NAMALWA (cell line): ENCODE results near the gene ACOT7.

Experiments used
- DNase-seq: peaks from one replicate; pipeline ENCODE4 v3.0.0-alpha.2; 2015; ENCODE audit warnings: low spot score

ACOT7 gene

DNA sequence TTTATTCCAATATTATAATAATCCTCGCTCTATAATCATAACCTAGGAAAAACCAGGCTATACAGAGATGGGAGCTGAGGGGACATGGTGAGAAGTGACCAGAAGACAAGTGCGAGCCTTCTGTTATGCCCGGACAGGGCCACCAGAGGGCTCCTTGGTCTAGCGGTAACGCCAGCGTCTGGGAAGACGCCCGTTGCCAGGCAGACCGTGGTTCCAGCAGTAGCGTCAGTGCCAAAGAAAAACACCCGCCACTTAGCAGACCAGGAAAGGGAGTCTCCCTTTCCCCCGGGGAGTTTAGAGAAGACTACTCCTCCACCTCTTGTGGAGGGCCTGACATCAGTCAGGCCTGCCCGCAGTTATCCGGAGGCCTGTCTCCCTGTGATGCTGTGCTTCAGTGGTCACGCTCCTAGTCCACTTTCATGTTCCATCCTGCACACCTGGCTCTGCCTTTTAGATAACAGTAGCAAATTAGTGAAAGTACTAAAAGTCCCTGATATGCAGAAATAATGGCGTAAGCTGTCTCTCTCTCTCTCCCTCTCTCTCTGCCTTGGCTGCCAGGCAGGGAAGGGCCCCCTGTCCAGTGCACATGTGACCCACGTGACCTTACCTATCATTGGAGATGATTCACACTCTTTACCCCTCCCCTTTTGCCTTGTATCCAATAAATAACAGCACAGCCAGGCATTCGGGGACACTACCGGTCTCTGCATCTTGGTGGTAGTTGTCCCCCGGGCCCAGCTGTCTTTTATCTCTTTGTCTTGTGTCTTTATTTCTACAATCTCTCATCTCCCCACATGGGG is 30.3 kb downstream of the ACOT7 start:
- DNase-seq, result peak; percentile 57

DNA sequence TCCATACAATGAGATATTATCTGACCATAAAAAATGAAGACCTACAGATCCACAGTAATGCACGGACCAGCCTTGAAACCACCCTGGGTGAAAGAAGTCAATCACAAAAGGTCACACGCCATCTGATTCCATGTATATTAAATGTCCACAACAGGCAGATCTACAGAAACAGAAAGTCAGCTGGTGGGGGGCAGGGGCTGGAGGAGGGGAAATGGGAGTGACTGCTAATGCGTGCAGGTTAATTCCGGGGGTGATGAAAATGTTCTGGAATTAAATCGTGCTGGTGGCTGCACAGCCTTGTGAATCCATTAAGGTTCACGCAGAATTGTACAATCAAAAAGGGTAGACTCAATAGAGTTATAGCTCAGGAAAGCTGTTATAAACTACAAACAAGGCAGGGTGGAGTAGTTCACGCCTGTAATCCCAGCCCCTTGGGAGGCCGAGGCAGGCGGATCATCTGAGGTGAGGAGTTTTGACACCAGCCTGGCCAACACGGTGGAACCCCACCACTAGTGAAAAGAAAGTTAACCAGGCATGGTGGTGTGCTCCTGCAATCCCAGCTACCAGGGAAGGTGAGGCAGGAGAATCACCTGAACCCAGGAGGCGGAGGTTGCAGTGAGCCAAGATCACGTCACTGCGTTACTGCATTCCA is 32.3 kb downstream of the ACOT7 start:
- no peak for DNase-seq

DNA sequence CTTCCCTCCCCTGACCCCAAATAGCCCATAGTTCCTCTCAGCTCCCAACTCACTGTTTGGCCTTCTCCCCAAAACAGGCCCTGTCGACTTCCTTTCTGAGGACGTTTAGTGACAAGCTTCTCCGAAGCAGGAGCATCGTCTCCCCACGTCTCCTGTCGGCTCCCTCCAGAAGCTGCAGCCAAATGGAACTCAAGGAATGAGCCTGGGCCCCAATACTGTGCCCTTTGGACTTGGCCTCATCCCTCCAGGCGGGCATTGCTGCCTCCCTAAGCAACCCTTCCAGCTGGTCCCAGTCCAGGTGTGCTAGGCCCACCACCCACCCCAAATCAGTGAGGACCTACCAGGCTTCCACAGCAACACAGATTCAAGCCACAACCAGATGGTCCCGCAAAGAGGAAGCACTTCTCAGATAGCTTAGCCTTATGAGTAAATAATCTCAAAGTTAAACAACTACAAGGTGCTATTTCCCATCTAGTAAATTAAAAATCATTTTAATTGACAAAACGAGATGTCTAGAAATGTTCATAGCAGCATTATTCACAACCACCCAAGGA is 33.0 kb downstream of the ACOT7 start:
- DNase-seq, result peak; percentile 45

DNA sequence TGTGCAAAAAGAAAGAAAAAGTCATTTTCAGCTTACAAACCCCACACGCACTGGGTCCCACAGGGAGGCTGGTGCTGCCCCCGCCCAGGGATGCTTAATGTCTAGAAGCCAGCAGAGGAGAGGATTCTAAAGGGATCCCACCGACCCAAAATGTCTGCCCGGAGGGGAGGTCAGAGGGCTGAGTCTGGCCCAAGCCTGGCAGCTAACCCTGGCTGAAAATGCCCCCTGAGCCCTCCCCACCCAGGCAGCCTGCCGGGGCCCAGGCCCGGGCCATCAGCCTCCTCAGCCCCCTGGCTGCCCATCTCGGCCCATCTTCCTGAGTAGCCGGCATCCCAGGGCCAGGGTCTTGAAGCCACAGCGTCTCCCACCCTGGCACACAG is 33.5 kb downstream of the ACOT7 start:
- no peak for DNase-seq

DNA sequence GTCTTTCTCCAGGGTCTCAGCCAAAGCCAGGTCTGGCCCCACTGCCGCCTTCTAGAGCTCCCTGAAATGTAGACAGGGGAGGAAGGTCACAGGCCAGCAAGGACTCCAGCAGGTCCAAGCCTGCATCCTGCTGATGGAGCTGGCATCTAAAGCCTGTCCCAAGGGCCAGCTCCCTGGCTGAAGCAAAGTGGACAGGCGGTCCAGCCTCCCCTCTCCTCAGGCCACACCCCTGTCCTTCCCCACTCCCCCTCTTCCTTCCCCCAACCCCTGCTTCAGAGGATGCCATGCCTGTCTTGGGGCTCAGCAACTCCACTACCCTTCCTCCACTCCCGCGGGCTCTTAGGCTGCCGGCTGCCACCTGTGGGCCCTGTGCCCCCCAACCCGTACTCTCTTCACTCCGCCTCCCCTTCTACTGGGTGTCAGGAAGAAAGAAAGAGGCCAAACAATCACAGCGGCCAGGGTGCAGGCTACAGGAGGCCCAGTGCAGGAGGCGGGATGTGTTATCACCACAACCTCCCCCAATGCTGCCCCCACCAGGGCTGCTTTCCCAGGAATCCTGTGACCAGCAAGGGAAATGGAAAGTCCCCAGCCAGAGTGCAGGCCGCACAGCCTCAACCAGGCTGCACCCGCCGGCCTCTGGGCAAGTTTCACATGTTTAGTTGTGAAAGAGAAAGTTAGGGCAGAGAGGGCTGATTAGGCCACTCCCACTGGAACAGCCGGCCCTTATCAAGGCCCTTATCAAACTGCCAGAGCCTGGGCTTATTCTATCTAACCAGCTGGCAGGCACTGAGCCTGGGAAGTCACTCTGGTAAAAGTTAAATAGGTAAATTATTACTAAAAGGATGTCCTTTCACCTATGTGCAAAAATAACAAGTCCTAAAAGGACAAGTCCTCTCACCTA is 34.1 kb downstream of the ACOT7 start:
- DNase-seq, result peak; percentile 79

DNA sequence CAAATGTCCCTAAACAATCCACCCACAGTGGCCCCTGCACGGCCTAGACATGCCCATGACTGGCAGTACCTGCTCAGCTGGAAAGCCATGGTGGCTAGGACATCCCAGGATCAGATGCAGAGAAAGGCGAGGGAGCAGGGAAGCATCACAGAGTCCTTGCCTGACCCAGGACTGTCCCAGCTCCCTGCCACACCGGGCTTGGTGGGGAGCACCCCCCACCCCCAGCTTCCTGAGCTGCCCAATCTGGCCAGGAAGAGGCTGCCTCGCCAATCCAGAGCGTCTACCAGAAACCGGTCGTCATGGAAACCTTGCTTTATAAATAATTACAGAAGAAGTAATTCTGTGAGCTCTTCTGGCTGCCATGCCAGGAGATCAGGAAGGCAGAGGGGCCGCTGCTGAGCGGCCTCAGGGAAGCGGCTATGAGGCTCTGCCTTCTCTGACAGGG is 34.8 kb downstream of the ACOT7 start:
- DNase-seq, result peak; percentile 60

DNA sequence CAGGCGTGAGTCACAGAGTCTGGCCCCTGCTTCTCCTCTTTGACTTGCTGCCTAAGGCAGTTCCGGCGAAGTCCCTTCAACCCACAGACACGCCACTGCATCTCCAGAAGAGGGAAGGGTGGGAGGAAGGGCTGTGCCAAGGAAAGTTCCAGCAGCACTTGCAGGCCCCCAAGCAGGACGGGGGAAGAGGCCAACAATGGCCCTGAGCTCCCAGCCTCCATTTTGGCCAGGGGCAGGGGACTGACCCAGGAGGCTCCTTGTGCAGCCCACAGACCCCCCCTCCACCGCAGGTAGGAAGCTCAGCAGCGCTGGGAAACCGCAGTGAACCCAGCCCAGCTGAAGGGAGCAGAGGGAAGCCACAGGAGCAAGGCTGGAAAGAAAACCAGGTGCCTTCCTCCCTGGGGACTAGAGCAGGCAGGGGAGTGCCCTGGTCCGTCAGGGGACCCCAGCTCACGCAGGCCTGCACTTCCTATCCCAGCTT is 35.4 kb downstream of the ACOT7 start:
- no peak for DNase-seq

DNA sequence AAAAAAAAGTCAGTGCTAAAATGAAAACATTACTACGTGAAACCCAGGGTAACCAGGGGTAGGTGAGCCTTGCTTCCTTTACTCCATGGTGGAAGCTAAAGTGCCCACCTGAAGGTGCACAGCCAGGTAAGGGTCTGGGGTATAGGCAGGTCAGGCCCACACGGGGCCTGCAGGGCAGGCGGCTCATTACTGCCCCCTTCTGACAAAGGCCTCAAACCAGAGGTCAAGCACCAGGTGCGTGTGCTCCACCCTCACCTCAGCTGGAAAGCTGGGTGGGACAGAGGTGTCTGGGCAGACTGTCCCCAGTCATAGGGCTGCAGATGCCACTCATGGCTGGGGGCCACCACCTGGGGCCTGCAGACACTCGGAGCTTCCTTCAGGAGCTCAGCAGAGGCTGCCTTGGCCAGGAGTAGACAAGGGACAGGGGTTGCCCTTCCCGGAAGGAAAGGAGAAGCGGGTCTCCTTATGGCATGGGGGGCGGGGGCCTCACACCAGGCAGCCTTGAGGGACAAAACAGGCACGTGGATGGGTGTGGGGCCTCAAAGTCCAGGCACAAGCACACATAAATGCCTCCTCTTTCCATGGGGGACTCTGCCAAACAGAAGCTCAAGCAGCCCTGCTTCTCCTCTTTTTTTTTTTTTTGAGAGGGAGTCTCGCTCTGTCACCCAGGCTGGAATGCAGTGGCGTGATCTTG is 36.2 kb downstream of the ACOT7 start:
- DNase-seq, result peak; percentile 47

DNA sequence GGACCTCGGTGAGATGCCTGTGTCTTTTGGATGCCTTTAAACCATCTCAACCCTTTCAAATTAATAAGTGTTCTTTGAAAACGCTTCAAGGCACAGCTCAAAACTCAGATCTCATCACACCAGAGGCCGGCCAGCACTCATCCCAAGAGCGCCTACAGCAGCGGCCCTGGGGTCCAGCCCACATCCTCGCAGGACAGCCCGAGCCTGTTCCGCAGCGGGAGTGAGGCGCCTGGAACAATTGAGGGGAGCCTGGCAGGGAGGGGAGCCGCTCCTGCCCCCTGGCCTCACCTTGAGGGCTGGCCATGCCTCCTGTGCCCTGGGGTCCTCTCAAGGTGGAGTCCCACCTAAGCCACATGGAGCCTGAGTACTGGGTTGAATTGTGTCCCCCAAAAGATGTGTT is 37.9 kb downstream of the ACOT7 start:
- no peak for DNase-seq

DNA sequence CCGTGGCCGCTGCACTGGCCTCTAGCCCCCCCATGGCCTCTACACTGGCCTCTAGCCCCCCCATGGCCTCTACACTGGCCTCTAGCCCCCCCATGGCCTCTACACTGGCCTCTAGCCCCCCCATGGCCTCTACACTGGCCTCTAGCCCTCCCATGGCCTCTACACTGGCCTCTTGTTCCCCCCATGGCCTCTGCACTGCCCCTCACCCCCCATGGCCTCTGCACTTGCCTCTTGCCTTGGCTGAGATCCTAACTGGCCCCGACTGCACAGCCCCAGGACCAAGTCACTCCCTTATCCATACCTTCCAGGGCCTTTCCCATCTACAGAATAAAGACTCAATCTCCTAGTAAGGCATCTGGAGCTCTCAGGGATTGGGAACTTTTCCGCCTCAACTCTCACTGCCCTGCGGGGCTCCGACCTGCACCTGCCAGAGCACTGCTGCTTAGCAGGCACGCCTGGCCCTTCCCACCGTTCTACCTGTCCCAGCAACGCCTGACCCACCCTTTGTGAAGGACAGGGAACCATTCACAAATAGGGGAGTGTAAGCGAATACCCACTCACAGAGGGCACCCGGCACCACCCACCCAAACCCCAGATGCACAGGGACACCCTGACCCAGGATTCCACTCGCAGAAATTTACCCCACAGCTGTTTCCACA is 38.8 kb downstream of the ACOT7 start:
- DNase-seq, result no peak

DNA sequence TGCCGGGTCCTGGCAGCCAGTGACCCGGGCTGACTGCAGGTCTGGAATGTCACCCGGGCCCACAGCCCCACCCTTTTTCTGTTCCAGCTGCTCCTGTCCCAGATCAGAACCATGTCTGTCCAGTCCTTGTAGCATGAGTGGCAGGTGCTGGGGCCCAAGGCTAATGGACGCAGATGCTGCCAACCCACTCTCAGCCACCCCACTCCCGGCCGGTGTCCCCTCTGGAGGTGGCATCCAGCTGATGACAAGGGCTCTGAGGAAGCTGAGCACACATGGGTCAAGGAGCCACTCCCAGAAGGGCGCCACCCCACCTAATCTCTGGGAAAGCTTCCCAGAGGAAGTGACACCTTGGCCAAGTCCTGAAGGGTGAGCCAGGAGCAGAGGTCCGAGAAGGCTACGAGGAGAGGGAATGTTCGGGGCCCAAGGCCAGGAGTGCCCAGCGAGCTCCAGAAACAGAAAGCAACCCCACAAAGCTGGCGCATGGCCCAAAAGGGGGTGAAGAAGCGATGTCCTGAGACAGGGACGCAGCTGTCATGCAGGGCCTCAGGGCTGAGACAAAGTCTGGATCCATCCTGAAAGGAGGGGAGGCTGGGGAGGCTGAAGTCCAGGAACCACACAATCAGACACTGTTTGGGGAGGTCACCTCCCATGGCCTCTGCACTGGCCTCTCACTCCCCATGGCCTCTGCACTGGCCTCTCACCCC is 39.5 kb downstream of the ACOT7 start:
- no peak for DNase-seq

DNA sequence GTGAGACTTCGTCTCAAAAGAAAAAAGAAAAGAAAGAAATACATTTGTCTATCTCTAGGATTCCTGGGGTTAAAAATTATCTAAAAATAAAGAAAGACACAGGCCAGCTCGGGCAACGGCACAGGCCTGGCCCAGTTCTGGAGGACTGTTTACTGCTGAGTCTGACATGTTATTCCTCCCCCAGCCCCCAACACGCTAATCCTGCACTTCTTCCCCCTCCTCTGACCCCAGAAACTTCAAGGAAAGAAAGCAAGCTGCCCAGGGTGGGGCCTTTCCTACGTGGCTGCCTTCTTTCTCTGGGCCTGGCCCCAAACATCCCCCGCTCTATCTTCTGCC is 40.0 kb downstream of the ACOT7 start:
- DNase-seq, result no peak

DNA sequence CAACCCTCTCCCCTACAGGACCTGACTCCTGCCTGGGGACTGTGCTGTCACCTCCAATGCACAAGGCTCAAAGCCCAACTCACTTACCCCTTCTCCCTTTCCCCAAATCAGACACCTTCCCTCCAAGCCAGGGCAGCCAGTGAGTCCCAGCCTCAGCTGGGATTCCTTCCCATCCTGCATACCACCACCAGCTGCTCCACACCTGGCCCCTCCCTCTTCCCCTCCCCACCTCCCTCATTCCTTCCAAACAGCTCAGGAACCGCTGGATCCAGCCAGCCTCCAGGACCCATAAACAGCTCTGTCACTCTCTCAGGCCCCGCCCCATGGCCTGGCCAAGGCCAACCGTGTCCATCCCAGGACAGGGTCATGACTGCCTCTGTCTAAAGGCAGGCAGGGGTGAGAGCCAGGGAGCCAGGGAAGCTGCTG is 41.4 kb downstream of the ACOT7 start:
- DNase-seq, result no peak

DNA sequence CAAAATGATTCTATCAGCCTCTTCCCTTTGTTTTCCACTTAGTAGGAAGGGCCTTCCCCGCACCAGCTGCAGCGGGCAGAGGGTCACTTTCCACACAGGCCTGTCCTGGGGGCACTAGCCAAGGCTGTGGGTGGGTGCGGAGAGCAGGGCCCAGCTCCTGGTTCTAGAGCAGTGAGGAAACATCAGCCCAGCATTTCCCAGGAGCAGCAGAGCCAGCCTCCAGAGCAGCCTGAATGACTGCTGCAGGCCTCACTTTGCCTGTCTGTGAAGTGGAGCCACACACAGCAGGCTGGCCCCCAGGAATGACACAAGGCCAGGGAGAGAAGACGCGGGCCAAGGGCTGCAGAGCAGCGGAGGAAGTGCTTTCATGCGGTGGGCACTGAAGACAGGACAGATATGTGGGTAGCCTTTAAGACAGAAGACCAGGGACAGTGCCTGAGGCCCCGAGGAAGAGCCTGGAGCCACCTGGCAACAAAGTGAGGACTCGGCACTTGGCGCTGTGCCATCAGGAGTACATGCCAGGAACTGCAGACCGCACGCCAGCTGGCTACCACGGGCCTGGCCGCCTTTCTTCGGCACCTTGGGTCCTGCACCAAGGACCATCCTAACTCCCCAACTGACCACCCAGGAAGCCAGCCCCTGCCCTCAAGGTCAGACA is 42.0 kb downstream of the ACOT7 start:
- DNase-seq, result no peak

DNA sequence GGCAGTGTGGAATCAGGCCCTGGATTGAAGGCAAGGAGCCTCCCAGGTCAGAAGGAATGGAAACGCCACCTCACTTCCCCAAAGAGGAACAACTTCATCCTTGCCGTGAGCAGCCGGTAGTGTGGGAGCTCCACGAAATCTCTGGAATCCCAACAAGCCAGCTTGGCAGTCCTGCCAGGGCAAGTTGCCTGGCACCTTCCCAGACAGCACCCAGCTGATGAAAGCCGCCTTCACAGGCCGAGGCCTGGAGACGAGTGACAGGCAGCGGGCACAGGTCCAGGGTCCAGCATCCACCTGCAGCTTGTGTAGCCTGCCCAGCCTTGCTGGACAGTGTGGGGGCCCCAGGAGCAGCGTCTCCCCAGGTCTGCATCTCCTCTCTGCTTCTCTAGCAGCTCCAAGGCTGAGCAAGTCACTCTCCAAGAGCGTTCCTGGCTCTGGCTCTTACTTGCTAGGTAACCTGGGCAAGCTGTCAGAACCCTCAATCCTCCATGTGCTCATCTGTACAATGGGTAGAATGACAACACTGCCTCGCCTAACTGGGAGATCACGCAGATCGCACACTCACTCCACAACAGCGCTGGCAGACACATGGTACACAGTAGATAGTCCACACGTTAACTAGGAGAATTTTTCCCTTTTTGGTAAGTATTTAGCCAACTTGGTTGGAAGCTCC is 43.0 kb downstream of the ACOT7 start:
- DNase-seq, result no peak

DNA sequence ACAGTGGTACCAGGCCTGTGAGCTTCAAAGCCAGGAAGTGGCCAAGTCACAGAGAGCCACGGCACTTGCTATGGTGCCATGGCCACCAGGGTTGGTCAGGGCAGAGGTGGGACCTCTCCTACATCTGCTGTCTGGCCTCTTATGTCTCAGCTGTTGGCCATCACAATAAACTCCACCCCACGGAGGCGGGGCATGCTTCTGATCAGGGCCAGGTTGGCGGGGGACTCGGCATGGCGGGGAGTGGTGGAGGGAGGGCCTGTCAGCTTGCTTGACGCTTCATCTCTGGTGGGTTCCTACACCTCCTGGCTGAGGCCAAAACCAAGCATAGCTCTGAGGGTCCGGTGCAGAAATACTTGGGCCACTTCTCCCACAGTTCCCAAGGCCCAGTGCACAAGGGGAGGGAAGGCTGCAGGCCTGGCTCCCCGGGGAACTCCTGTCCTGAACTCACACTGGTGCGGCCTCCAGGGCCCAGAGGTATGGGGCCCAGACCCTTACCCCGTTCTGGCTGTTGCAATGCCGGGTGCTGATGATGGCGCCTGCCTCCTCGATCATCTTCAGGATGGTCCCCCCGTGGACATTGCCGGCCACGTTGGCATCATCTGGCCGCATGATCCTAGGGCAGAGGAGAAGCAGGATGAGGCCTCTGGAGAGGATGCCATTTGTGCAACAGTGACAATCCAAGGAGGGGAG is 44.2 kb downstream of the ACOT7 start:
- no peak for DNase-seq

DNA sequence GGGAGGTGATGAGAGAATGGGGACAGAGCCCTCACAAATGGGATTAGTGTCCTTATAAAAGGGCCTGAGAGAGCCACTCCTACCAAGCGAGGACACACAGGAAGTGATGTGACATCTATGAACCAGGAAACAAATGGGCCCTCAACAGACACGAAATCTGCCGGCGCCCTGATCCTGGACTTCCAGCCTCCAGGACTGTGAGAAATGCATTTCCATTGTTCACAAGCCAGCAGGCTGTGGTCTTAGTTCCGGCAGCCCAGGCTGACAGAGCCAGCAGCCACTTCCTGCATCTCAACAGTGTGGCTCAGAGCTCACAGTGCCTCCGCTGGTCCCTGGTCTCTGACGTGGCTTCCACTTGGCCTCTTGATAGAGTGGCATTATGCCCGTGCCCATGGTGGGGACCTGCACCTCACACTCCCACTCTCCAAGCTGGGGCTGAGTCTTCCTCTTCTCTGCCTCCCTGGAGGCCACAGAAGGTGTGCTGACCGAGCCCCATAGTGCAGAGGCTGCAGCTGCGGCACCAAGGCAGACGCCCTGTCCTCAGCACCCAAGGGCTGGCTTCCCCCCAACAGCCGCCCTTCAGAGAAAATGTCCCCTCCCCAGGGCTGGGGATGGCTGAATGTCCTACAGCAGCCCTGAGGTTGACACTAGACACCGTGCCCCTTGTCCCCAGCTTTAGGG is 44.9 kb downstream of the ACOT7 start:
- no peak for DNase-seq
